Fibroblast of peridontal ligament (primary cell): ENCODE measurements around the gene FOXF2.
"Not testable (repeated sequence)": the region's sequence is repeated elsewhere in the genome, so short reads cannot be mapped to it uniquely, and the experiment has no call there.

Experiments used
- DNase-seq: peaks from one replicate; pipeline ENCODE4 v3.0.0-alpha.2; 2010; ENCODE audit errors: extremely low read depth

Gene FOXF2

DNA sequence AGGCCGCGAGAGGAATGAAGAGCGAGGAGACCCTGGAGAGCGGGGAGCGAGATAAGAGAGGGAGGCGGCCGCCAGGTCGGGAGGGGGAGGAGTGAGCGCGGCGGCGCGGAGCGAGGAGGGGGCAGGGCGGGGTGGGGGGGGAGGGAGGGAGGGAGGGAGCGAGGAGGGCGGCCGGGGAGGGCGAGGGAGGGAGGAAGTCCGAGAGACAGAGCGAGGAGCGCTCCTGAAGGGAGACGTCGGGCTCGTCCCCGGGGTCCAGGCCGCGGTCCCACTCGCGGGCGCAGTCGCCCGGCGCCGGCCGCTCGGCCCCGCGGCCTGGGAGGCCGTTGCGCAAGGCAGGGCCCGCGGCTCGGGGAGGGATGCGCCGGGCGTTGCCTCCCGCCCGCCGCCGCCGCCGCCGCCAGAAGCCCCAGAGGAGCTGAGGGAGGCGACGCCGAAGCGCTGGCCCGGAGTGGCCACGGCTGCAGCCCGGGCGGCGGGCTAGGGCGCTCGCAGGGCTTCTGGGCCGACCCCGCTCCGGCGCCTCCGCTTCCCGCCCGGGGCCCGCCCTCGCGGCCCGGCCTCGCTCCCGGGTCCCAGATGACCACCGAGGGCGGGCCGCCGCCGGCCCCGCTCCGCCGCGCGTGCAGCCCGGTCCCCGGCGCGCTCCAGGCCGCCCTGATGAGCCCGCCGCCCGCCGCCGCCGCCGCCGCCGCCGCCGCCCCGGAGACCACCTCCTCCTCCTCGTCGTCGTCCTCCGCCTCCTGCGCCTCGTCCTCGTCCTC is at the start of gene FOXF2:
Gene FOXF2 (plus strand): TSS at position 208 of the 764 bp plus-strand sequence. CDS start 372 bp downstream, at position 580.
- DNase-seq, result peak; percentile 62

DNA sequence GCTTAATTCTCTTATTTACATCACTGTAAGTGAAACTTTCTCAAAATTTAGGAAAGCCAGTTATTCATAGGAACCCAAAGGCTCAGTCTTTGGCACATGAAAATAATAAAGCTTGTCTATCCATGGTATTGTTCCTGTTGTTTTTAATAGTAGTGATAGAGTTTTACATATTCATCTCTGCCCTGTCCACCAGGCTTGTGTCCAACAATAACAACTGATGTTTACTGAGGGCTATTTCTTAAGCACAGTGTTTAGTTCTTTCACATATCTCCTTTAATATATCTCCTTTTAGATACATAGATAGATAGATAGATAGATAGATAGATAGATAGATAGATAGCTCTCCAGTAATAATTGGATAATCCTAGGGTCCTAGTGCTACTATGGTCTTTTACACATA is 43.3 kb upstream of the FOXF2 start:
- peak; percentile 69 for DNase-seq

DNA sequence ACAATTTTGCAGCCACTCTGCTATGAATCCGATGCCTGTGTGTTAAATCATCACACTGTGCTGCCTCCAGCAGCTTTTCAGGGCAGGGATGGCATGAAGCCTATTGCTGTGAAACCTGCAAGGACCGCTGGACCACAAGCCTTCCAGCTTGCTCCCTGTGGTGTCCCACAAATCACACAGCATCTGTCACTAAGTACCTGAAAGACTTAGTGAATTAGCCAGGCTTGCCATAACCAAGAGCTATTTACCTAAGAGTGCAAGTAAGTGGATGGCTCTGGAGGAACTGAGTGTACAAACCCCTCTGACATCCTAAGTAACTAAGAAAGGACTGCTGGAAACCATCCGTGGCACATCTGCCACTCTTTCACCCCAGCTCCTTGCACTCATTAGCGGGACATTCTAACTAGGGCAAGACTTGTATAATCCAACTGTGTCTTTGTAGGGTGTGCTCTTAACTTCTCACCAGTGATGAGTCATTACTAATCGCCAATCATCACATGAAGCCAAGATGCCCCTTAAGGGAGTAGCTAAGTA is 42.8 kb upstream of the FOXF2 start:
- DNase-seq, result peak; percentile 57

DNA sequence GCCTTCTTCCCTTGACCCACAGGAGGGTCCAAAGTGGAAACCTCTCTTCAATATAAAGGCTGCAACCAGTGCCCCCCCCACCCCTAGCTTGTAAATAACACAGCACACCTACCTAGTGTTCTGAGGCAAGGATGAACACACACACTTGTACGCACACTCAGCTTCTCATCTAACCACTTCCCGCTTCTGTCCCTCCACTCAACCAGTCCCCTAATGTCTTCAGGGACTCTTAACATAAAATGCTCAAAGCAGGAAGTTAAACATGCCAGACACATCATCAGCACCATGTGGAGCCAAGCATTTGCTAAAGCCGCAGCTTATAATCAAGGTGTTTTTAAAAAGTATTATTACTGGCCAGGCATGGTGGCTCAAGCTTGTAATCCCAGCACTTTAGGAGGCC is 42.2 kb upstream of the FOXF2 start:
- no peak for DNase-seq

DNA sequence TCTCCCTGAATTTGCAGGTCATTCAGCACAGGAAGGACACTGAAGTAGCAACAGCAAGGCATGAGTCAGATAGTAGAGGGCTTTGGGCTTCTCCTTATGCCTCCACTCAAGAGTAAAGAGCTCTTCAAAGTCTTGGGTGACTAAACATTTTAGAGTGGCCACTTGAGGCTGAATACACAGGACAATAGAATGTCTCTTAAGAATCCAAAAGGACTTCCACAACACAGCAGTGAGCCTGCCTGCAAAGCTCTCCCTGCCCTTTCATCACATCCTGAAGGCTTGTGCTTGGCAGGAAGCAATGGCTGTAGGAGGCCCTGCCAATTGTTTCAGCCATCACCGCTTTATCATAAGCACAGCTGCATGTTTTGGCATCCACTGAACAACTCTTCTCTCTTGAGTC is 40.7 kb upstream of the FOXF2 start:
- DNase-seq, result peak; percentile 88

DNA sequence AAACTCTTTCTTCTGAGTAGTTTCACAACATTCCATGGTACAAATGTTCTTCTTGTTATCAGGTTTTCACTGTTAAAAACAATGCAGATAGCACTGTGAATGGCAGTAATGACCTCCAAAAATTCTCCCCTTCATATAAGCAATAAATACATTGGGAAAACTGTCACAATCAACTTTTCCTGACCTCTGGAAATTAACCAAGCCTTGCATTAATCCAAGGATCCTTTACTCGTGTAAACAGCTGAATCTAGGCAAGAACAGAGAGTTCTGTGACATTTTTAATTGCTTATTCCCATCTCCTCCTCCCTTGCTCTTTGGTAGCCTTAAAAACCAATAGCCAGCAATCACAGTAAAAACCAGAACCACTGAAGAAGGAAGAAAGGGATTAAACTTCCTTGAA is 39.7 kb upstream of the FOXF2 start:
- no peak for DNase-seq

DNA sequence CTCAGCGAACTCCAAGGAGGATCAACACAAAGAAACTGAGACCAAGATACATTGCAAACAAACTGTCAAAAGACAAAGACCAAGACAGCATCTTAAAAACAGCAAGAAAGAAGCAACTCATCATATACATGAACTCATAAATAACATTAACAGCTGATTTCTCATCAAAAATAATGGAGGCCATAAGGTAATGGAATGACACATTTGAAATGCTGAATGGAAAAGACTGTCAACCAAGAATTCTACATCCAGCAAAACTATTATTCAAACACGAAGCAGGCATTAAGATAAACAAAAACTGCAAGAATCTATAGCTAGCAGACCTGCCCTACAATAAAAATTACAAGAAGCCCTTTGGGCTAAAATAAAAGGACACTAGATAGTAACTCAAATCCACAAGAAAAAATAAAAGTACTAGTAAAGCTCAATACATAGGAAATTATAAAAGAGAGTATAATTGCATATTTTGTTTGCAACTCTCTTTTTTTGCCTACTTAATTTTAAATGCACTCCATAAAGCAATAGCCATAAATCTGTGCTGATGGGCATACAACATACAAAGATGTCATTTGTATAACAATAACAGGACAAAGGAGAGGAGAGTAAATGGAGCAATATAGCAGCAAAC is 37.9 kb upstream of the FOXF2 start:
- DNase-seq, result peak; percentile 12

DNA sequence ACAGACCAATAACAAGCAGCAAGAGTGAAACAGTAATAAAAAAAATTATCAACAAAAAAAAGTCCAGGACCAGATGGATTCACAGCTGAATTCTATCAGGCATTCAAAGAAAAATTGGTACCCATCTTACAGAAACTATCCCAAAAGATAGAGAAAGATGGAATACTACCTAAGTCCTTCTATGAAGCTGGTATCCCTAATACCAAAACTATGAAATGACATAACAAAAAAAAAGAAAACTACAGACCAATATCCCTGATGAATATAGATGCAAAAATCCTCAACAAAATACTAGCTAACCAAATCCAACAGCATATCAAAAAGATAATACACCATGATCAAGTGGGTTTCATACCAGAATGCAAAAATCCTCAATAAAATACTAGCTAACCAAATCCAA is 34.3 kb upstream of the FOXF2 start:
- DNase-seq, result not testable (repeated sequence)

DNA sequence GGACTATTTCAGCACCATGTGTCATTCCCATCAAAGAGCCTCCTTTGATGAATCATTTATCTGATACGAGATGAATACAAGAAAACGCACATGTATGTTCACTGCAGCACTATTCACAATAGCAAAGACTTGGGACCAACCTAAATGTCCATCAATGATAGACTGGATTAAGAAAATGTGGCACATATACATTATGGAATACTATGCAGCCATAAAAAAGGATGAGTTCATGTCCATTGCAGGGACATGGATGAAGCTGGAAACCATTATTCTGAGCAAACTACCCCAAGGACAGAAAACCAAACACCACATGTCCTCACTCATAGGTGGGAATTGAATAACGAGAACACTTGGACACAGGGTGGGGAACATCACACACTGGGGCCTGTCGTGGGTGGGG is 27.7 kb upstream of the FOXF2 start:
- not testable (repeated sequence) for DNase-seq

DNA sequence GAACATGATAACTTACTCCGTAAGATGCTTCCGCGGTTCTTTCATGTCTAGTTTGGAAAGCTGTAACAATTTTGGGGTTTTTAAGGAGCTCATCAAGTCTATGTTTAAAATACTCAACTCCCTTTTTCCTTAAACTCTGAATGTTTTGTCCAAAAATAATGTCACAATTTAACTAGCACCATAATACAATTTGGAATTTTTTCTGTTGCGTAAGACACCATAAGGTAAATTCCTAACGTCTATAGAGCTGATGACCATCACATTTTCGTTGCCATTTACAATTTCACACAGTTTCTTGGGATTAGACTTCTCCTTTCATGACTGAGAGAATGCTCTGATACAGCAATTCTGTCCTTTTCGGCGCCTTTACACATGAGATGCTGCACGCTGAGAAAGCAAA is 26.7 kb upstream of the FOXF2 start:
- no peak for DNase-seq

DNA sequence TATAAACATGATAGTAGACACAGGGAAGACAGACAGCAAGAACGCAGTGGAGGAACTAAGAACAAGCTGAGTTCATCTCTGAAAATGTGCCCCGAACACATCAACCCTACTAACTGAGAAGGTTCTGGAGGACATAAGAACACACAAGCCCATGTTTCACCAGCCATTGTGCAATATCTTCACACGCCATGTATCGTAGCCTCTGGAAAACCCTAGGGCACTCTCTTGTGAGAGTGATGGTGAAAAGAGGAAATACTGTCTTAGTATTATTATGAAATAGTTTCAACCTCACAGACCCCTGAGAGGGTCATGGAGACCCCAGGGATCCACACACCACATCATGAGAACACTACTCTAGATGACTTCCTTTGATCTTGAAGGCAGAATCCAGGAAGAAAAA is 26.1 kb upstream of the FOXF2 start:
- DNase-seq, result no peak

DNA sequence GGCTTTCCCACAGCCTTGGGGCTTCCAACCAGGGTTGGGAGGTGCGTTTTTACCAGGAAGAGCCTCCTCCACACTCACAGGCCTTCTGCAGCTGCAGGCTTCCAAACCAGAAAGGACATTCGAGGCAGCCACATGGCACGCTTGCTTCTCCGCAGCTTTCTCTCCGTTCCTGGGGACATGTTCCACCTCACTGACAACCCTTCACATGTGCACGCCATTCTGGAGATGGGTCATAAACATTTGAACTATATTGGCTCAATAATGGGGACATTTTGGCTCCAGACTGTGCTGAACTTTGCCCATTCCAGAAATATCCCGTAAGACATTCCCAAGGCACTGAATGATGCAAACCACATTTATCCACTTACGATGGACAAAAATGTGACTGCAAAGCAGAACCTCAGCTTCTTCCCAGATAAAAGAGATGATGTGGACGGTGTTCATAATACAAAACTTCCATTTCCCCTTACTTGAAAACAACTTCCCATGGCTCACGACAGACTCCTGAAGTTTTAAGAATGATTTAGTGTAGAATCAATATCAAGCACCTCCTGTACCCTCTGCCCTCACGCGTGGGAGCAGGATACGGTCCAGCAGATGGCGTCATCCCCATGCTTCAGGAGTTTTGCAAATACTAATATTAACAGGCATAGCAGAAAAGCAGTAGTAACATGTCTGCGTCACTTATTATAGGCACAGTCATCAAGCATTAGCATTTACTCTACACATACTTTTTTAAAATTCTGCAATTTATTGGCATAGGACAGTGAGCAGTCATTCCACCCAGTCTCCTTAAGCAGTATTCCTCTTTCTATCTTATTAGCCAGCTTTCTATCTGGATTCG is 25.4 kb upstream of the FOXF2 start:
- peak; percentile 94 for DNase-seq

DNA sequence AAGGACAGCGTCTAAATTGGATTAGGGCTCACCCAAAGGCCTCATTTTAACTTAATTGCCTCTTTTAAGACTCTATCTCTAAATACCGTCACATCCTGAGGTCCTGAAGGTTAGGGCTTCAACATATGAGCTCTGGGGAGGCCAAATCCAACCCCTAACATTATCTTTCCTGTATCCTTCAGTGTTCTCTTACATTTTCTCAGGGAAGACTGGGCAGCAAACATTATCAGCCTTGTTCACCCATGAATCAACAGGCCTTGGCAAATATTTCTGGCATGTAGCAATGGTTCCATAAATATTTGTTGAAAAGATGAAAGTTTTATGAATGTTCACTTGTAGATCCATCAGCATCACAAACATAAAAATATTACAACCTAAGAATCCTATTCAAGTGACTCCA is 24.6 kb upstream of the FOXF2 start:
- peak; percentile 56 for DNase-seq

DNA sequence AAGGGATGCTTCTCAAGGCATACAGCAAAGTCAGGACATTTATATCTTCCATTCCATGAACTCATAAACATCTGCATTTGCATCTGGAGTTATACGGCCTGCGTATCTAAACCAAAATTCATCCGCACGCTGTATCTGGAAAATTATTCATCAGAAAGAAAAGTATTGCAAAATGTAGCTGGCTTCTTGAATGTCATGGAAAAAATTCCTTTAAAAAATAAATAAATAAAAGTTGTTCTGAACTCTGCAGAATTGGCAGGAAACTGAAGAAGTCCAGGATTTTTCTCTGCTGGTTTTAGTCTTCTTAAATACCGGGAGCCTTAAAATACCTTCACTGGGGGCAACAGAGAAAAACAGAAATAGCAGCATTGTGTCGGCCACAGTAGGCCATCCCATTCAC is 23.7 kb upstream of the FOXF2 start:
- peak; percentile 83 for DNase-seq

DNA sequence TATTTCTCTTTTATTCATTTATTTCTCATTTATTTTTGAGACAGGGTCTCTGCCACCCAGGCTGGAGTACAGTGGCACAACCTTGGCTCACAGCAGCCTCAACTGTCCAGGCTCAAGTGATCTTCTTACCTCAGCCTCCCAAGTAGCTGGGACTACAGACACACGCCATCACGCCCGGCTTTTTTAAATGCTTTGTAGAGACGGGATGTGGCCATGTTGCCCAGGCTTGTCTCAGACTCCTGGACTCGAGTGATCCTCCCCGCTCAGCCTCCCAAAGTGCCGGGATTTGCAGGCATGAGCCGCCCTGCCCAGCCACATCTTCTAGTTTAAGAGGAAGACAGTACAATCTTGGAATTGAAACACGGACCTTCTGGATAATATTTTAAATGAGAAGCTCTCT is 21.6 kb upstream of the FOXF2 start:
- DNase-seq, result no peak

DNA sequence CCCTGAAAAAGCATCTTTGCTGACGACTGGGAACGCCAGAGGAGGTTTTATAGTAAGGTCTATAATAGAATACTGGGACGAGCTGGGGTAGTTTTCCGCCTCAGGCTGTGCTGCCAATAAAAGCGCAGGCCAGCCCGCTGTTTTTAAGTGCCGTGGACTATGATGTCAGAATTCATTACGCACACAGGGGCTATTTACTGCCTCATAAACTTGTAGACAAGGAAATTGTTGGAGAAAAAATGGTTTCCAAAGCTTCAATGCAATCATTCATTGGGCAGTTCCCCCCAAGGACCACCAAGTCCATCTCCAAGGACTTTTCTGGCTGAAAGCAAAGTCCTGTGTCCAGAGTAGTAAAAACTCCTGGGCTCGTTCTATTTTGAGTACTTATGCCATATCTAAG is 20.4 kb upstream of the FOXF2 start:
- no peak for DNase-seq

DNA sequence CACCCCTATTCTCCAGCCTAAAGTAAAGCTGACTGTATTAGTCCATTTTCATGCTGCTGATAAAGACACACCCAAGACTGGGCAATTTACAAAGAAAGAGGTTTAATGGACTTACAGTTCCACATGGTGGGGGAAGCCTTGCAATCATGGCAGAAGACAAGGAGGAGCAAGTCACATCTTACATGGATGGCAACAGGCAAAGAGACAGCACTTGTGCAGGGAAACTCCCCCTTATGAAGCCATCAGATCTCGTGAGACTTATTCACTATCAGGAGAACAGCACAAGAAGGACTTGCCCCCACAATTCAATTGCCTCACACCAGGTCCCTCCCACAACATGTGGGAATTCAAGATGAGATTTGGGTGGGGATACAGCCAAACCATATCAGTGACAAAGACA is 19.7 kb upstream of the FOXF2 start:
- not testable (repeated sequence) for DNase-seq

DNA sequence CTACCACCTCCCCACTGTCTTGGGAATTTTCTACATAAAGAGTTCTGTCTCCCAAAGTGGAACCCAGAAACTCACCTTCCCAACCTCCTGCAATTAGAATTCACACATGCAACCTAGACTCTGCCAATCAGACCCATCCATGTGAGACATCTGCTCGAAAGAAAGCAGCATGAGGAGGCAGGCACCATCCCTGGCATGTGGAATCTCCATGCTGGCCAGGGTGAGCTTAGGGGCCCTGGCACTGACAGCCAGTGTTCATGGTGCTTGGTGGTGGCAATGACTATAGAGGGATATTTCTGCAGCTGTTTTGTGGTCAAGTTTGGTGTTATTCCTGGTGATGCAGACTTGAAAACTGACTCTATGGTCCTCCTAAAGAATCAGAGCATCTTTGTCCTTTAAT is 17.4 kb upstream of the FOXF2 start:
- no peak for DNase-seq

DNA sequence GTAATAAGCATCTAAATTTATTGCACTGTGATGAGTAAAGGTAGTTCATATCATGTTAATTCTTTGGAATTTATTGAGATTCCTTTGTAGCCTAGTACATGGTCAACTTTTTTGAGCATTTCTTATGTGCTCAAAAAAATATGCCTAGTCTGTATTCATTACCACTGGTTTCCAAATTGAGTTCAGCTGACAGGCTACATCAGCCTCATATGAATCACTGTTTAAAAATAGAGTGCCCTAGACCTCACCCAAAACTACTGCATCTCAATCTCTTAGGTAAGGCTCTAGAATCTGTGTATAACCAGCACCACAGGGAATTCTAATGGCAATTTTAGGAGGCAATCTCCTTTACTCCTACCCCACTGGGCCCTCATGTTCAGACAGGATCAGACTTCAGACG is 16.7 kb upstream of the FOXF2 start:
- peak; percentile 90 for DNase-seq

DNA sequence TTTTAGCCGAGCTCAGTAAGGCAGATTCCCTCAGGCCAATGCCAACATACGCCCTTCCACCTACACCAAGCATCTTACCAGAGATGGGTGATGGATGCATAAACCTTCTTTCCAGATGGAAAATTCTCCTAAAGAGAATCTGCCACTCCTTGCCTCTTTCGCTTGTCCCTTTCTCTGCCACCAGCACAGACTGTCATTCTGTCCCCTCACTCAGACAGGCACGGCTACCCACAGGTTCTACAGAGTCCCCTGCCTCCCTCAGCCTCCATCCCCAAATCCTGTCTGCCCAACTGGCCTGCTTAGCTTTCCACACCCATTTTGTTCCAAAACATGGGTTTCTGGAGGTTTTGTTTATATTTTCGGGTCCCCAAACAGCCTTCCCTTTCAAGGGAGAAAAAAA is 12.7 kb upstream of the FOXF2 start:
- no peak for DNase-seq

DNA sequence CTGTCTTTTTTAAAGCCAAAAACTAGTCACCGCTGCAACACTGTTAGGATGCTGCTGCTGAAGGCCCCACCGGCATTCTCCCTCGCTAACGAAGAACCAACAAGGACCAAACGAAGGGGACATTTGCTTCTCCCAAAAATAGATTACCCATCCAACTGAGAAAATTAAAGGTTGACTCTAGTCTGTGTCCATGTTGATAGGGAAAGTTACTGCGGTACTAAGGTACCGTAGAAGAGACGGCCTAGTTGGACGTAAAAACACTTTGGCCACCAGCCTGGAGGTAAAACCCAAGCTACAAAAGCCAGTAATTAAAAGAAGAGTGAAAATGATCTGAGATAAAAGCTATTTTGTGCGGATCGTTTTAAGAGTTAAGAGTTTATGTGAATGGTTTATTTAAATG is 11.8 kb upstream of the FOXF2 start:
- DNase-seq, result no peak
